ENCODE results near the gene TEX48. TPM values are rescaled to one million over a fixed set of nuclear protein-coding genes. Genes with fewer than 3 reads are reported as not detected.

Gene TEX48
- total and polyA plus RNA-seq, 2 experiments from 2014 or later = not detected

- no peak for TF ChIP-seq REST (IDR thresholded peaks at IDR 0.05; ENCODE audit: unreplicated experiment)
- TF ChIP-seq ETS1 (IDR thresholded peaks at IDR 0.05) = no peak
- TF ChIP-seq CREB1 (CRISPR knock-in tag; IDR thresholded peaks at IDR 0.05; ENCODE audit: low read depth) = no peak
- no peak for TF ChIP-seq POLR2AphosphoS5 (IDR thresholded peaks at IDR 0.05; ENCODE audit: low read depth)
- no peak for TF ChIP-seq ZNF114 (CRISPR knock-in tag; IDR thresholded peaks at IDR 0.05)
- no peak for TF ChIP-seq STAT1 (IDR thresholded peaks at IDR 0.05; ENCODE audit: unreplicated experiment)
- no peak for TF ChIP-seq ZNF331 (CRISPR knock-in tag; IDR thresholded peaks at IDR 0.05; ENCODE audit: low read depth)
- no peak for TF ChIP-seq CTCF (conservative IDR thresholded peaks at IDR 0.05; ENCODE audit: low read depth in 2 of 2)
- TF ChIP-seq JUNB (IDR thresholded peaks at IDR 0.05; ENCODE audit: unreplicated experiment) = no peak
- no peak for TF ChIP-seq EZH2phosphoT487 (IDR thresholded peaks at IDR 0.05; ENCODE audit: unreplicated experiment)
- no peak for TF ChIP-seq EZH2 (IDR thresholded peaks at IDR 0.05; ENCODE audit: low read depth, unreplicated experiment)
Observed at GRCh38 chr9:114621975-114622609, 59.9 kb downstream of the TEX48 start (continued).

- no peak overlapping the region for H3K4me3 Mint-ChIP-seq
- no peak for ATAC-seq
- TF ChIP-seq ZNF114 (CRISPR knock-in tag; IDR thresholded peaks at IDR 0.05) (no peak), ZNF462 (CRISPR knock-in tag; IDR thresholded peaks at IDR 0.05) (no peak), EZH2 (IDR thresholded peaks at IDR 0.05; ENCODE audit: low read depth, unreplicated experiment) (no peak), JUNB (IDR thresholded peaks at IDR 0.05; ENCODE audit: unreplicated experiment) (no peak), CREB1 (CRISPR knock-in tag; IDR thresholded peaks at IDR 0.05; ENCODE audit: low read depth) (no peak), ZNF331 (CRISPR knock-in tag; IDR thresholded peaks at IDR 0.05; ENCODE audit: low read depth) (no peak), EZH2phosphoT487 (IDR thresholded peaks at IDR 0.05; ENCODE audit: unreplicated experiment) (no peak)
Observed at GRCh38 chr9:114621561-114621960, 60.4 kb downstream of the TEX48 start.

More at GRCh38 chr9:114621561-114621960, 60.4 kb downstream of the TEX48 start:
- DNase-seq (ENCODE audit: low spot score) = no peak
- Histone ChIP-seq H3K4me2 (no peak overlapping the region), H3K27ac (ENCODE audit: low read depth) (no peak overlapping the region), H4K20me1 (replicated peaks; ENCODE audit: insufficient read depth) (no peaks in the 10 kb centered on the region), H3F3A (replicated peaks; ENCODE audit: low read depth) (no peaks in the 10 kb centered on the region), H3K4me3 (no peak overlapping the region), H2AFZ (no peak overlapping the region), H3K79me2 (replicated peaks; ENCODE audit: insufficient read depth) (no peaks in the 10 kb centered on the region), H3K27me3 (ENCODE audit: insufficient read depth) (no peaks in the 10 kb centered on the region), H3K4me1 (ENCODE audit: insufficient read depth) (no peaks in the 10 kb centered on the region), H3K9me2 (ENCODE audit: insufficient read depth) (no peaks in the 10 kb centered on the region), H3K36me3 (ENCODE audit: insufficient read depth) (no peaks in the 10 kb centered on the region)
- H3K4me1 Mint-ChIP-seq = no peaks in the 10 kb centered on the region
- no peaks in the 10 kb centered on the region for H3K9me3 Mint-ChIP-seq
- H3K27me3 Mint-ChIP-seq (ENCODE audit: insufficient read depth, low read depth, poor library complexity) = no peaks in the 10 kb centered on the region
- no peak overlapping the region; the same call in 1 of the 2 replicates for H3K27ac Mint-ChIP-seq
- peaks cover 32% of the 10 kb centered on the region for H3K36me3 Mint-ChIP-seq (ENCODE audit: low read depth)
